Stimulated activated CD8-positive, alpha-beta memory T cell treated with anti-CD3 and anti-CD28 coated beads, Interleukin-4, amount 100 ng/mL, for 1 hour (primary cell): Measurements from ENCODE around the gene PTPRK.

Source experiments
- DNase-seq, 2 donors: peaks; one replicate each; pipeline ENCODE4 v3.0.0-alpha.2; 2020; ENCODE audit warnings: low read depth in 2 of 2, low spot score in 1 of 2

The PTPRK gene

DNA sequence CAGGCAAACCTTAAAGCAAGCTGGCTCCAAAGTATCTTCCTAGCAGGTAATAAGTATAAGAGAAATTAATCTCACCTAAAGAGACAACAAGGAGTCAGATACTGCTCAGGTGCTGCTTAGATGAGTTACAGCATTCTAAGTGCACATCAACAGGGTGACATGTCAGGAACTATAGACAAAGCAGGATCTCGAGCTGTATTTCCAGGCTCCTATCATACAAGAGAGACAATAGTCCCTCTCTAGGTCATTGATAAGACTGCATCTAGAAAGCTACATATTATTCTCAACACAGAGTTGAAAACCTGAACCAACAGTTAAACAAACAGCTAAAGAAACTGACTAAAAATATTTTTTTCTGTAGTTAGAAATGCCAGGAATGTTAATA lies 3.9 kb downstream of the PTPRK start:
- no peak for DNase-seq

GRCh38 chr6:128515550-128516513 lies 4.6 kb downstream of the PTPRK start:
- no peak for DNase-seq

- DNase-seq, result no peak
Observed at GRCh38 chr6:128513878-128514277, 6.5 kb downstream of the PTPRK start.

DNA sequence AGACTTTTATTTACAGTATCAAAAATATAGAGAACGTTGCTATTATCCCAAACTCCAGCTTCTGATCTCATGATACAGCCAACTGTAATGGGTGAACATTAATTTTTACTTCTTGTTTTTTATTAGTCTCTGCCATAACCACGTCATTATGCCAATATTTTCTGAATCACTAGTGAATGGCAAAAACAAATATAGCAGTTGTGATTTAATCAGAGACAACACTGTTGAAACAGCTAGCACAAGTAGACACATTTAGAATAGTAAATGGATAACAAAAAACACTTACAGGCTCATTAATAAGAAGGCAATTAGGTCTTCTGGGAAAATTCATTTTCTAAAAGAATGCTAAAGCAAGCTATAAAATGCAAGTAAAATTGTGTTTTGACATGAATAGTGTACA lies 8.1 kb downstream of the PTPRK start:
- no peak for DNase-seq

GRCh38 chr6:128511506-128511905 lies 8.9 kb downstream of the PTPRK start:
- no peak for DNase-seq

DNA sequence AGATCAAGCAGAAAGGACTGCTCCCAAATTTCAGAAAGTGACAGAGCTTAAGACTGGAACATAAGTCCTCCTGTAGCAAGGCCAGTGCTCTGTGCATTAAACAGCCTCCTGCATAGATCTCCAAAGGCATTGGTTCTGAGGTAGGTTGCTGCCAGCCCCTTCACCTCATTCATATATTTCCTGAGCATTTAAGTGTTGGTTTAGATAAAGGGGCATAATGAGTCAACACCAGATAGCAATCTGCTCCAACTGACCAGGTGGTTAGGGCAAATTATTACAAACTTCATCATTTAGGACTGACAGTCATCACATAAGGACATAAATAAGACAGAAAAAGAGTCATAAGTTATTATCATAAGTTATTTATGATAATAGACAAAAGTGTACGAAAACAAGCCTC lies 10.7 kb downstream of the PTPRK start:
- no peak for DNase-seq

- no peak for DNase-seq
Observed at GRCh38 chr6:128508588-128509296, 11.7 kb downstream of the PTPRK start.

GRCh38 chr6:128507337-128508310 lies 12.8 kb downstream of the PTPRK start:
- no peak for DNase-seq

DNA sequence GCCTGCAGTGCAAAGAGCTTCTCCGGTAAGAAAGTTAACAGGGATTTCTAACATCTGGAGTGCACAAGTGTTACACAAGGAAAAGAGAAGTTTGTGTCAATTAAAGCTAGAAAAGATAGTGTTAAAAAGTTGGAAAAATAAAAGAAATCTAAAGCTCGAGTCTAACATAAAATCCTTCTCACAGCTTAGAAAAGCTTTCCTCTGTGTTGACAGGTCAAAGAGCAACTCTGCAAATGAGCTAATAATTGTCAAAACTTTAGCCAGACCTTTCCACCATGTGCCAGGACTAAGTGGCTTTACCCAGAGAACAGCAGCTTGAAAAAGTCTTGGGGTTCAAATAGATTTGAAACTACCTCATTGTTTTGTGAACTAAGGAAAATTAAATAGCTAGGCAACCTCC lies 14.8 kb downstream of the PTPRK start:
- DNase-seq, result no peak

DNA sequence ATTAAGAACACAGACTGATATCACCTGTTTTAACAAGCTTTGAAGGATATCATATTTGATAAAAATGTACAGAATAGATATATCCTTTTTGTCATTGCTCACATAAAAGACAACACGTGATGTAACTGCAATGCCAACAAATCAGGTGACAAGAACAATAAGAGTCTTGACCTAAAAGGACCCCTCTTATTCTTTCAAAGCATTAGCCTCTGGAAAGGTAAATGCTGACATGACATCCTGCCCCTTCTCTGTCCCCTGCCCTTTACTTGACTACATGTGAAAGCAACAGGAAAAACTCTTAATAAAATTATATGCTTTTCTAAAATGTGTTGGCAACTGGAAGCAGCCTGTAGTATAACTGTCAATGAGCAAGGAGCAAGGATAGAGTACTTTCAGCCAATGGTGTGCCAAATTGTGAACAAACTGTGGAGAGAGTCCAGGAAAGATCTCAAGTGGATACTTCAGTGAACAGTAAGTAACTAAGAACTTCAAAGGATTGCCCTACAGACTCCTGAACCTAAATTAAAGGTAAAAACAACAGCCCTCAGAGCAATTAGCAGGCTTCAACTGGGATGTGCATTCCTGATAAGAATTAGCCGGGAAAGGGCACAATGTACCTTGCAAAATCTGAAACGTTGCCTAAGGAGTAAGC lies 16.3 kb downstream of the PTPRK start:
- no peak for DNase-seq

DNA sequence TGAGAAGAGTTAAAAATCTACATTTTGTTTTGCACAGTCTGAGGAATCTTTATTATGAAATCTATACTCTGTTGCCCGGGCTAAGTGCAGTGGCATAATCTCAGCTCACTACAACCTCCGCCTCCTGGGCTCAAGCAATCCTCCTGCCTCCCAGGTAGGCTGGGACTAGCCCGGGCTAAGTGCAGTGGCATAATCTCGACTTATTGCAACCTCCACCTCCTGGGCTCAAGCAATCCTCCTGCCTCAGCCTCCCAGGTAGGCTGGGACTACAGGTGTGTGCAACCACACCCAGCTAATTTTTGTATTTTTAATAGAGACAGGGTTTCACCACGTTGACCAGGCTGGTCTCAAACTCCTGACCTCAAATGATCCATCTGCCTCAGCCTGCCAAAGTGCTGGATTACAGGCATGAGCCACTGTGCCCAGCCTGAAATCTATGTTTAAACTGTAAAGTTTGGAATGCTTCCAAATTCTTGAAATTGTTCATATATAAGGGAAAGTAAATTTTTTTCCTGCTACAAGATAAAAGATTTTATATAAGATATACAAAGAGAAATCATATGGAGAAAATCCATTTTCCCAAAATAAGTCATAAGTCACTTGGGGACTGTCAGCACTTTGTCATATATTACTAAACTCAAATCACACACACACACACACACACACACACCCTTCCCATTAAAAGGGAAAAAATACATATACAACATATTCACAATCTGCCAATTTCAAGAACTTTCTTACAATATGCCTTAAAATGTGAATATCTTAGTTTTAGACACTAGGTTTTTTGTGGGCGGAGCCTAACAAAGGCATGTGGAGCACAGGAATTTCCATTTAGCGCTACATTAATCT lies 19.4 kb downstream of the PTPRK start:
- no peak for DNase-seq

GRCh38 chr6:128500014-128500413 lies 20.4 kb downstream of the PTPRK start:
- no peak for DNase-seq

DNA sequence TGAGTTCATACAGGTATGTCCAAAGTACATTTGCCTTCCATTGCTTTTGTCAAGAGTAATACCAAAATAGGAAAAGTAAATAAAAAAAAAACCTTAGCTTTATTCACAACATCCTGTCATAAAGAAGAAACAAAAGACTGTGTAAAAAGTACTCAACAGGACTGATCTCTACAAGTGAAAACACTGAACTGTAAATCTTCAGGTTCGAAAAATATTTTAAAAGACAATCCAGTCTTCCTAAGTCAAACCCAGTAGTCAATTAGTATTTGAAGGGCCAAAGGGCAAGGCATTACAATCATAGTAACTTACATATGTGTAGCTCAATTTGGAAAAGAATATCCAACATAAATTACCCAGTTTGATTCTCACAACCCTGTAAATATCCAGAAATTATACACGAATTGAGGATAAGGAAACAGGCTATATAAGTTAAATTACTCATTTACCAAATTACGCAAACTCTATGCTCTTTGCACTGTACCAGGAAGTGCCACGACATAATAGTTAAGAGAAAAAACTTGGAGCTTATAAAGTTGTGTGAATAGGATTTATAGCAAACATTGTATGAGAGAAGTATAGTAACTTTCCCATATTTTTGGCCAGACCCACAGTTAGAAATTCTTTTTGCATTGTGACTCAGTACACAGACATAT lies 21.2 kb downstream of the PTPRK start:
- DNase-seq, result no peak

GRCh38 chr6:128498234-128498633 lies 22.2 kb downstream of the PTPRK start:
- no peak for DNase-seq

GRCh38 chr6:128495536-128496333 lies 24.7 kb downstream of the PTPRK start:
- DNase-seq, result no peak

- DNase-seq, result no peak
Observed at GRCh38 chr6:128494440-128494839, 26.0 kb downstream of the PTPRK start.

- no peak for DNase-seq
Observed at GRCh38 chr6:128493877-128494276, 26.5 kb downstream of the PTPRK start.

GRCh38 chr6:128492386-128492785 lies 28.0 kb downstream of the PTPRK start:
- no peak for DNase-seq
